Medulla oblongata (tissue), 1 donor: ENCODE results near the gene ZW10.
"Not testable (repeated sequence)": the region's sequence is repeated elsewhere in the genome, so short reads cannot be mapped to it uniquely, and the experiment has no call there.

Experiments used
- DNase-seq: peaks from one replicate; pipeline ENCODE4 v3.0.0-alpha.2; 2015; ENCODE audit errors: extremely low spot score

The ZW10 gene, protein sequence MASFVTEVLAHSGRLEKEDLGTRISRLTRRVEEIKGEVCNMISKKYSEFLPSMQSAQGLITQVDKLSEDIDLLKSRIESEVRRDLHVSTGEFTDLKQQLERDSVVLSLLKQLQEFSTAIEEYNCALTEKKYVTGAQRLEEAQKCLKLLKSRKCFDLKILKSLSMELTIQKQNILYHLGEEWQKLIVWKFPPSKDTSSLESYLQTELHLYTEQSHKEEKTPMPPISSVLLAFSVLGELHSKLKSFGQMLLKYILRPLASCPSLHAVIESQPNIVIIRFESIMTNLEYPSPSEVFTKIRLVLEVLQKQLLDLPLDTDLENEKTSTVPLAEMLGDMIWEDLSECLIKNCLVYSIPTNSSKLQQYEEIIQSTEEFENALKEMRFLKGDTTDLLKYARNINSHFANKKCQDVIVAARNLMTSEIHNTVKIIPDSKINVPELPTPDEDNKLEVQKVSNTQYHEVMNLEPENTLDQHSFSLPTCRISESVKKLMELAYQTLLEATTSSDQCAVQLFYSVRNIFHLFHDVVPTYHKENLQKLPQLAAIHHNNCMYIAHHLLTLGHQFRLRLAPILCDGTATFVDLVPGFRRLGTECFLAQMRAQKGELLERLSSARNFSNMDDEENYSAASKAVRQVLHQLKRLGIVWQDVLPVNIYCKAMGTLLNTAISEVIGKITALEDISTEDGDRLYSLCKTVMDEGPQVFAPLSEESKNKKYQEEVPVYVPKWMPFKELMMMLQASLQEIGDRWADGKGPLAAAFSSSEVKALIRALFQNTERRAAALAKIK

DNA sequence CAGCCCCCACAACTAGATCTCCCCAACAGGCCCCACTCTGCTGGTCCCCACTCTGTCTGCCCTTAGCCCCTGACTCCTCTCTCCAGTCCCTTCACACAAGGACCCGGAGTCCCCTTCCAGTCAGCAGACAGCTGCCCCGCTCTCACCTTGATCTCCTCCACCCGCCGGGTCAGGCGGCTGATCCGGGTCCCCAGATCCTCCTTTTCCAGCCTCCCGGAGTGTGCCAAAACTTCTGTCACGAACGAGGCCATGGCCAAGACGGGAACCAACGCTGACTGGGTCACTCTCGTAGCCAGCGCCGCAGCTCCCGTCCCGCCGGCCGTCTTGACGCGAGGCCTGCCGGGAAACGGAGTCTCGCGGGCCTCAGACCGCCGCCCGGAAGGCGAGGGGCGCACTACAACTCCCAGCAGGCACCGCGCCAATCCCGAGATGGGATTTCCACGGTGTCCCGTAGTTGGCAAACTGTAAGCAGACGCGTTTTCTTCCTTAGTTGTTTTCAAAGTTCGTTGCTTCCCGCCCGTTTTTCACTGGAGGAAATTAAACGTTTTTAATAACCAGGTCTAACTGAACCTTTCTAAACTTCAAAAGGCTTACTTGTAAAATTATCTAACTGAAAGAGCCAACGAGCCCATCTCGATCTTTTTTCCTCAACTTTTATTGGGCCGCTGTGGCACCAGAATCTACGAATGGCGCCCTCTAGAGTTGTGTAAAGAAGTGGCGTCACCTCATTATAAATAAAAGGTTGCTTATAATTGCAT is at the start of gene ZW10:
ZW10 (minus strand) TSS at position 277 of the 758 bp plus-strand sequence; CDS start at position 251, 26 bp downstream.
- peak; percentile 98 for DNase-seq

DNA sequence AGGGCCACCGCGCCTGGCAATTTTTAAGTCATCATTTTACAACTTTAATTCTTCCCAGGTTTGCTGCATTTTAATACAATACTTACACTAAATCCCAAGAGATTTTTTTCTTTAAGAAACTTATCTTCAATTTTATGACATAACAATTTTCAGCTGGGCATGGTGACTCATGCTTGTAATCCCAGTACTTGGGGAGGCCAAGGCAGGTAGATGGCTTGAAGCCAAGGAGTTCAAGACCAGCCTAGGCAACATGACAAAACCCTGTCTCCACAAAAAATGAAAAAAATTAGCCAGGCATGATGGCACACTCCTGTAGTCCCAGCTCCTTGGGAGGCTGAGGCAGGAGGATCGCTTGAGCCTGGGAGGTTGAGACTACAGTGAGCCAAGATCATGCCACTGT is 44.9 kb upstream of the ZW10 start:
- DNase-seq, result no peak

DNA sequence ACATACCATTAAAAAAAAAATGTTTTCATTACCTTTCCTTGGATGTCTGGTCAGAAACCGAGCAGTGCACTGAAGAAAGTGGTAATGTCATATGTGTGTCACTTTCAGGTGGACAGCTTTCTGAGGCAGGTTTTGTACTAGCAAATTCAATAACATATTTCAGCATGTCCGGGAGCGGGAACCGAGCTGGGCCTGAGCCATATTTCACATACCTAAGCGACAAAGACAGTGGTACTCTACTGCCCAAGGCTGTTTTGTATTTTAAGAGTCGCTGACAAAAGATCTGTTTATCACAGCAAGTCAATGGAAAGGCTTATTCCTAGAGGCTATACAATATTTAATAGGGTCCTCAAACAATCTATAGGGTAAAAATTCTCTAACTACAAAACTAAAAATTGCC is 44.1 kb upstream of the ZW10 start:
- no peak for DNase-seq

DNA sequence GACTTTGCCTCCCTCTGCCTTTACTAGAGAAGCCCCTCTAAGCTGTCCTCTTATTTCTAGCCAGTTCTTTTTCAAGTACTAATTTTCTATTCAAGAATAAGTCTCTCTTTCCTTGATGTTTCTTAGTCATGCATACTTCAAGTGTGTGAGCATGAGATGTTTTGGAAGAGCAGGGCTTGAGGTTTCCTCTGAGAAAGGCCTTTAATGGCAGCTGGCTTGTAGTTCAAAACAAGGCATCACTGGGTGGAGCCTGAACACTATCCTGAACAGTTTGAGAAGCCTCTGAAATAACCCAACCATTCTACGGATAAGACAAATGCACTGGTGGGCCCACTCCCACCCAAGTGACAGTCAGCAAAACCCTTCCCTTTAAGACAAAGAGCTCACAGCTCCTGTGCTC is 43.7 kb upstream of the ZW10 start:
- no peak for DNase-seq

DNA sequence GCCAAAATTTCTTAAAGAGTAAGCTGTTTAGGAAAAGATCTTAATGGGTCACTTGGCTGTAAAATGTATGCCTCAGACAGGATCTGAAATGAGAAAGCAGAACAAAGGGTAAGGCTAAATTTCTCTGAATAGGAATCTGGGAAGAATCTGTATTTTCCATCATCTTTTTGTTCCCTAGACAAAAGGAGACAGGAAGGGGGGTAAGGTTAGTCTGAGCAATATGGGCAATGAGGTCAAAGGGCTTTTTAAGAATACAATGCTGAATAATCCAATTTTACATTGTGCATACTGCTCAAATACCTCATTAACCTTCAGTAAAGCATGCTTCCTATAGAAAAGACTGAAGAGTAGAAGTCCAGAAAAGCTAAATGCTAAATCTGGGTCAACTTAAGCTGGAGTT is 40.7 kb upstream of the ZW10 start:
- DNase-seq, result no peak

- DNase-seq, result no peak
Measured at GRCh38 chr11:113808931-113809330, 35.4 kb upstream of the ZW10 start.

- DNase-seq, result peak; percentile 6
Measured at GRCh38 chr11:113806406-113806805, 32.9 kb upstream of the ZW10 start.

DNA sequence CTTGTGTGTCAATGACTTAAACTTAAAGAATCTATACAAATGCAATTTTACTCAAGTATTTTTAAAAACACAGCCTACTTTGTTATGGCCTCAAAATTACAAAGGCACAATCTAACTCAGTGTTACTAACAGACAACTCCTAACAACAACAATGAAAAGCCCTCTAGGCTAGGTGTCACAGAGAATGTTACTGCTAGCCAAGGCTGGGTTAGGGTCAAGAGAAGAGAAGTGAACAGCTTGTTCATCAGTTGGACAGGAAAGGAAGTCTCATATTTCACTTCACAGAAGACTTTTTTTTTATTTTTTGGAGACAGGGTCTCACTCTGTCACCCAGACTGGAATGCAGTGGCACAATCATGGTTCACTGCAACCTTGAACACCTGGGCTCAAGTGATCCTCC is 32.1 kb upstream of the ZW10 start:
- DNase-seq, result no peak

DNA sequence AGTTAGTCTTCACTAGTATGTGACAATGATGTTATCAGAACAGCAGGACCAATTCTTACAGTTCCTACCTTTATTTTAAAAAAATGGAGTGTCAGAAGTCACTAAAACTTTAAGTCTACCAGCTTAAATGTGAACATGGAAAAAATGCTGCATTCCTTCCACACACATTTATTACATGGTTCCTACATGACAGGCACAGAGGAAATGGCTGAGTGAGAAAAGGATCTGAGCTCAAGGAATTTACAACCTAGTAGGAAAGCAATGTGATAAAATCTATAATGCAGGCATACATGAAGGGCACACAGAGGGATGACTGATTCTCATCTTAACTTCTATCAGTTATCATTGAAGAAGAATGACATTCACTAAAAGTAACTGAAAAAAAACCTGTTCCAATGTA is 29.1 kb upstream of the ZW10 start:
- no peak for DNase-seq

GRCh38 chr11:113796663-113797259 is 23.3 kb upstream of the ZW10 start:
- DNase-seq, result peak; percentile 82

DNA sequence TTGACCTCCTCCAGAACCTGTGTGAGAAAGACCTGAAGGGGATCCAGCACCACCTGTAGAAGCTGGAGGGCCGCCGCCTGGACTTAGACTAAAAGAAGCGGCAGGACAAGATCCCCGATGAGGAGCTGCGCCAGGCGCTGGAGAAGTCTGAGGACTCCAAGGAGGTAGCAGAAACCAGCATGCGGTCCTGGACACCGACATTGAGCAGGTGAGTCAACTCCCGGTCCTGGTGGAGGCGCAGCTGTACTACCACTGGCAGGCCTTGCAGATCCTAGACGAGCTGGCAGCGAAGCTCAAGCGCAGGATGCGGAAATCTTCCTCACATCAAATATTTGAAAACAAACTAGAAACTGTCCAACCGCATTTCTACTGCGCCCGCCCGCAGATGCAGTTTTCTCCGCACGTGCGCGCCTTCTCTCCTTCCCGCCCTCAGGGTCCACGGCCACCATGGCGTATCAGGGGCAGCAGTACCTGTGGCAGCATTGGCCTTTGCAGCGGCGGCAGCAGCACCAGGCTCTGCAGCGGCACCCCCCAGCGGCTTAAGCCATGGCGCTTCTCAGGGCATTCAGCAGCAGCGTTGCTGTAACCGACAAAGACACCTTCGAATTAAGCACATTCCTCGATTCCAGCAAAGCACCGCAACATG is 16.3 kb upstream of the ZW10 start:
- DNase-seq, result no peak

DNA sequence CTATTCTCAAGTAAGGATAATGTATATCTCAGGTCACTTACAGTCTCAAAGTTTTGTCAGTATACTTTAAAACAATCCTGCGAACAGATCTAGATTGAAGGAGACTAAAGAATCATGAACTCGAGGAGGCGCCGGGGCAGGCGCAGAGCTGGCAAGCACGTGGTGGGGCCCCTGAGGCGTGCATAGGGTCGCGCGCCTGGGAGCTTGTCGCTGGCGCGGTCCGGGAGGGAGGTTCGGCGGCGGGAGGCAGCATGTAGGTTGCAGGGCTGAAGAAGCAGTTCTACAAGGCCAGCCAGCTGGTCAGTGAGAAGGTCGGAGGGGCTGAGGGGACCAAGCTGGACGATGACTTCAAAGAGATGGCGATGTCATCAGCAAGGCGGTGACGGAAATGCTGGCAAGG is 15.5 kb upstream of the ZW10 start:
- not testable (repeated sequence) for DNase-seq

GRCh38 chr11:113782134-113782533 is 8.6 kb upstream of the ZW10 start:
- DNase-seq, result no peak

GRCh38 chr11:113781682-113782081 is 8.2 kb upstream of the ZW10 start:
- DNase-seq, result no peak

DNA sequence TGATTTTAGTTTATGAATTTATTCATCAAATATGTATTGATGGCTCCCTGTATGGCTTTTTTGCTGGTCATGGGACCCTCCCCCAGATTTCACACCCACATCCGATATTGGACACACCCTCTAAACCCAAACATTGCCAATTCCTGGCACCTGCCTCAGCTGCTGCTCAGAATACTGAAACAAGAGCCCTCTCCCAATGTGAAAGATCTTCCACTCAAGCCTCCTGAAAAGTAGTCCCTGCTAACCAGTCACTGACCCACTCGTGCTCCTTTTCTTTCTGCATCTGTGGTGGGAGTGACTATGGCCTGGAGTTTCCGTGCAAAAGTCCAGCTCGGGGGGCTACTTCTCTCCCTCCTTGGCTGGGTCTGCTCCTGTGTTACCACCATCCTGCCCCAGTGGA is 6.0 kb upstream of the ZW10 start, which contains the start of gene CLDN25:
CLDN25 (plus strand) TSS at position 301 of the 400 bp plus-strand sequence; CDS start at position 301, 0 bp downstream.
- no peak for DNase-seq

- peak; percentile 88 for DNase-seq
Measured at GRCh38 chr11:113778111-113778910, 4.8 kb upstream of the ZW10 start.

- DNase-seq, result no peak
Measured at GRCh38 chr11:113774174-113774503, 647 bp upstream of the ZW10 start.

DNA sequence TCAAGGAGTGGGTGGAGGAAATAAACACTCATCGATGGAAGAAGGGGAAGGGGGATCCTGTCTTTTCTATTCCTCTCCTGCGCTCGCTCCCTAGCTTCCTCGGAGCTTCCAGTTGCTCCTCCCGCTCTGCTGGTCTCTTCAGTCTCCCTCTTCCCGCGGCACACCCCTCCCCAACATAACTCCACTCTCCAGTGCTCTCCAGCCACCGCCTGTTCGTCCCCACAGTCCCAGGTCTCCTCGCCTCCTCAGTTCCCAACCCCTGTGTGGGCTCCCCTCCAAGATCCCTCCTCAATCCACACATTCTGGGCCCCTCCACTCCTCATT is 438 bp downstream of the ZW10 start:
- no peak for DNase-seq

GRCh38 chr11:113771964-113772363 is 1.5 kb downstream of the ZW10 start:
- DNase-seq, result no peak

- no peak for DNase-seq
Measured at GRCh38 chr11:113764527-113765219, 8.8 kb downstream of the ZW10 start.
